GM23248 (cell line): Measurements from ENCODE around the gene CAMKV.

ENCODE experiments used
- EZH2 ChIP-seq: fragments of 200-600 bp; sonication (generic); IDR thresholded peaks from 2 replicates; pipeline ENCODE4 v1.6.1; 2018; ENCODE audit warnings: antibody characterized with exemption, mild to moderate bottlenecking; ENCODE audit not compliant: insufficient read depth, poor library complexity, severe bottlenecking
- EZH2phosphoT487 ChIP-seq: fragments of 200-600 bp; sonication (generic); IDR thresholded peaks from 2 replicates; pipeline ENCODE4 v1.6.1; 2018; ENCODE audit warnings: antibody characterized with exemption, moderate library complexity, mild to moderate bottlenecking, low read depth; ENCODE audit not compliant: insufficient read depth

GRCh38 chr3:49872801-49873281, 3.1 kb upstream of the CAMKV start:
- TF ChIP-seq EZH2phosphoT487 (no peak), EZH2 (no peak)
